NCI-H1105 (cell line): ENCODE results near the gene KIF5C.
"Not testable (repeated sequence)": the region's sequence is repeated elsewhere in the genome, so short reads cannot be mapped to it uniquely, and the experiment has no call there.

Experiments
- DNase-seq: peaks from one replicate; lab custom pipeline; 2025; lab: John Stamatoyannopoulos, UW

The KIF5C gene

GRCh38 chr2:148965623-148966437 is 90.8 kb downstream of the KIF5C start:
- peak; percentile 45 for DNase-seq

- DNase-seq, result no peak
Measured at GRCh38 chr2:148966438-148966758, 91.4 kb downstream of the KIF5C start.

GRCh38 chr2:148967056-148967455 is 92.0 kb downstream of the KIF5C start:
- no peak for DNase-seq

GRCh38 chr2:148967578-148967977 is 92.6 kb downstream of the KIF5C start:
- no peak for DNase-seq

- no peak for DNase-seq
Measured at GRCh38 chr2:148968301-148968700, 93.3 kb downstream of the KIF5C start.

- DNase-seq, result no peak
Measured at GRCh38 chr2:148968776-148969319, 93.8 kb downstream of the KIF5C start.

GRCh38 chr2:148969659-148970061 is 94.6 kb downstream of the KIF5C start:
- no peak for DNase-seq

- DNase-seq, result no peak
Measured at GRCh38 chr2:148970385-148970784, 95.4 kb downstream of the KIF5C start.

GRCh38 chr2:148971547-148971946 is 96.5 kb downstream of the KIF5C start:
- DNase-seq, result no peak

- no peak for DNase-seq
Measured at GRCh38 chr2:148974095-148974494, 99.1 kb downstream of the KIF5C start.

- no peak for DNase-seq
Measured at GRCh38 chr2:148978026-148978685, 103.1 kb downstream of the KIF5C start.

GRCh38 chr2:148978706-148979105 is 103.7 kb downstream of the KIF5C start:
- DNase-seq, result no peak

GRCh38 chr2:148979164-148979918 is 104.3 kb downstream of the KIF5C start:
- no peak for DNase-seq

GRCh38 chr2:148979919-148980277 is 104.9 kb downstream of the KIF5C start:
- no peak for DNase-seq

- not testable (repeated sequence) for DNase-seq
Measured at GRCh38 chr2:148980496-148980895, 105.5 kb downstream of the KIF5C start.

- DNase-seq, result no peak
Measured at GRCh38 chr2:148981324-148981723, 106.3 kb downstream of the KIF5C start.

GRCh38 chr2:148981781-148982180 is 106.8 kb downstream of the KIF5C start:
- DNase-seq, result no peak

GRCh38 chr2:148982282-148982681 is 107.3 kb downstream of the KIF5C start:
- no peak for DNase-seq

- DNase-seq, result no peak
Measured at GRCh38 chr2:148983896-148984295, 108.9 kb downstream of the KIF5C start.

GRCh38 chr2:148984449-148984848 is 109.4 kb downstream of the KIF5C start:
- DNase-seq, result no peak

- no peak for DNase-seq
Measured at GRCh38 chr2:148987286-148987685, 112.3 kb downstream of the KIF5C start.

- DNase-seq, result no peak
Measured at GRCh38 chr2:148988337-148988736, 113.3 kb downstream of the KIF5C start.
